GM18519 (cell line): ENCODE results near the gene SIGLEC12.

Experiments
- ATAC-seq: cut with Tn5 transposase; IDR thresholded peaks from one replicate; pipeline ENCODE4 v1.9.1; 2021; ENCODE audit warnings: mild to moderate bottlenecking, moderate library complexity; ENCODE audit not compliant: unreplicated experiment, low FRiP score

SIGLEC12 gene

GRCh38 chr19:51501594-51502263, at the start of gene SIGLEC12:
SIGLEC12 (minus strand) TSS chr19:51501800; CDS start chr19:51501733, 67 bp downstream.
- no peak for ATAC-seq

GRCh38 chr19:51550848-51551672, 49.5 kb upstream of the SIGLEC12 start:
- no peak for ATAC-seq

DNA sequence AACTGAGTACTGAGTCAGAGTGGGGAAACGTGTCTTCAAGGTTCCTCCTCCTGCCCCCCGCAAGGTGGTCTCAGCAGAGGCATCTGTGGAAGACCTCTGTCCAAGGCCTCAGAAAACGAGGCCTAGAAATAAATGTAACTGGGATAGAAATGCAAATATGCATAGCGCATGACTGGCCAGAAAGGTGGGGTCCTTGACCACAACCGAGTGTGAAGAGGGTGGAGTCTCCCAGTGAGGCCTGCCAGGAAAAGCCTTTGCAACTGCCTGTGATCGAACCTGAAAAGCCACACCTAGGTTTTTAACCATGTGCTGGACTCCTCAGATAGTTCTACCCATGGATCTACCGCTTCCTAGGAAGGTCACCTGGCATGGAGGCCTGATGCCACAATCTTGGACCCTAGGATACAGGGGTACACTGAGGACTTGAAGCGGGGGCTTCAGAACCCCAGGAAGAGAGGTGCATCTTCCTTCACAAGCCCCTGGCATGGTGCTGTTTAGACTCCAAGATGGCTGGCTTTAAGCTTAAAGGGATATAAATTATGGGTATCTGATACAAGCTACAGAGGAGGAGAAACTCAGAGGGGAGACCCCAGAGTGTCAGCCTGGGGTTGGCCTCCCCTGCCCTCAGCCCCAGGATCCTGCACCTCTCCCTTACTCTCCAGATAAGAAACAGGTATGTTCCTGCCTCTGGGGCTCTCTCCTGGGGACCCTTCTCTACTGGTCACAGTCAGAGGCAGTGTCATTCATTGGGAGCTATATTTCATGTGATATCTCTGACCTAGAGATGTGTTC, 48.1 kb upstream of the SIGLEC12 start:
- no peak for ATAC-seq

DNA sequence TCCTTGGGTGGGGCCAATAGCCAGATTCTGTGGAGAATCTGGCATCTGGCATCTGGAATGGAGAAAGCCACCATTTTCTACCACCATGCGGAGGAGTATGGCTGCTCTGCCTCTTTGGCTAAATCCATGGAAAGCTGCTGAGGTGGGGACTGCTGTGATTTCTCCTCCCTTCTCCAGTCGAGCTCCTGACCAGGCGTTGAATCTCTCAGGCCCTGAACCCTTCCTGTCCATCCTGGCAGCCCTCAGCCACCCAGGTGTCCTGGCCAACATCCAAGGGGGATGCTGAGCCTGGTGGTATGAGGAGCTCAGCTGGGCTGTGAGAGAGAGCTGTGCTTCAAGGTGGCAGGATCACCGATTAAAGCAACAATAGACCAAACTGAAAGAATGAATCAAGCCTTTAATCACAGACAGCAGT, 47.3 kb upstream of the SIGLEC12 start:
- ATAC-seq: no peak

DNA sequence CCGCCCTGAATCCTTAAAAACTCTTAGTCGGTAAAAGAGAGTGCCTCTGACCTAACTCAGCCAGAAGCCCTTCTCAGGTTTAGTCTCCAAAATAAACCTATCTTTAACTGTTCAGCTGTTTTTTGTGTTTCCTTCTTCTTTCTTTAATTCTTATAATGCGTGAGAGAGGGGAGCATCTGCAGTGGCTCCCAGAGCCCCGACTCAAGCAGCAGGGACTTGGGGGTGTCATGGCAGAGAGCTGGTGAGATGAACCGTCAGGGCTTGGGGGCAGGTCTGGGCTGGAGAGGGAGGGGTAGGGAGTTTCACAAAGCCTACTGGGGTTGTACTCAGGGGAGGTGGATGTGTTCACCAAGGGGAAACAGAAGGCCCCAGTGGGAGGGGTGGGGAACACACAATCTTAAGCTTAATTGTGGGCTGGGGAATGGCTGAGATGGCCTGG, 46.6 kb upstream of the SIGLEC12 start:
- no peak for ATAC-seq

DNA sequence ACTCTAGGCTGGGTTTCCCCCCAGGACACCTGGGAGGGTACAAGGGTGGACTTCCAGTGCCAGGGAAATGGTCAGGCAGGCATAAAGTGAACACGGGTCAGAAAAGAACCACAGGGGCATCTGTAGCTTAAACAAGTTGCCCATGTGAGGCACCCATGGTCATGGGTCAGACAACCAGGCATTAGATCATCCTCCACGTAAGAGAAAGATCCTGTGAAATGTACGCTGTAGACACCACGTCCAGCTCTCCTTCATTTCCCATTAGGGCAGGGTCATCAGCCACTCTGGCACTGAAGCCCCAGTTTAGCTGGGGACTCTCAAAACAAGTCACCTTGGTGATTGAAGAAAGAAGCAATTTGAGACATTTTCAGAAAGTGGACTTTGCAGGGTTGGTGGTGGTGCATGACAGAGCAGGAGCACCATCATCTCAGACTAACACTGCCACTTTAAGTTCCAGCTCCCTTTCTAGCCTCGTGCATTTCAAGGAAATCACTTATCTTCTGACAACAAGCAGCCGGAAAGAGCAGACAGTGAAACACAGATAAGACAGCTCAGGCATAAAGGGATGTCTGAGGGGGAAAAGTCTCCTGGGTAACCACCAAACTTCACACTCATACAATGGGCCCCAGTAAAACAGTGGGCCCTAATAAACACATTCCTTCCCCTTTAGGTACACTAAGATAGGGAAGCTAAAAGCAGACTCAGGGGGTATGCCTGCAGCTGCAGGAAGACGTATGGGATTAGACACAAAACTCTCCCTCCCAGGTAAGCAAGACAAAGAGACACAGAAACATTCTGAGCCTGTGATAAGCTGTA, 46.0 kb upstream of the SIGLEC12 start:
- ATAC-seq: no peak

DNA sequence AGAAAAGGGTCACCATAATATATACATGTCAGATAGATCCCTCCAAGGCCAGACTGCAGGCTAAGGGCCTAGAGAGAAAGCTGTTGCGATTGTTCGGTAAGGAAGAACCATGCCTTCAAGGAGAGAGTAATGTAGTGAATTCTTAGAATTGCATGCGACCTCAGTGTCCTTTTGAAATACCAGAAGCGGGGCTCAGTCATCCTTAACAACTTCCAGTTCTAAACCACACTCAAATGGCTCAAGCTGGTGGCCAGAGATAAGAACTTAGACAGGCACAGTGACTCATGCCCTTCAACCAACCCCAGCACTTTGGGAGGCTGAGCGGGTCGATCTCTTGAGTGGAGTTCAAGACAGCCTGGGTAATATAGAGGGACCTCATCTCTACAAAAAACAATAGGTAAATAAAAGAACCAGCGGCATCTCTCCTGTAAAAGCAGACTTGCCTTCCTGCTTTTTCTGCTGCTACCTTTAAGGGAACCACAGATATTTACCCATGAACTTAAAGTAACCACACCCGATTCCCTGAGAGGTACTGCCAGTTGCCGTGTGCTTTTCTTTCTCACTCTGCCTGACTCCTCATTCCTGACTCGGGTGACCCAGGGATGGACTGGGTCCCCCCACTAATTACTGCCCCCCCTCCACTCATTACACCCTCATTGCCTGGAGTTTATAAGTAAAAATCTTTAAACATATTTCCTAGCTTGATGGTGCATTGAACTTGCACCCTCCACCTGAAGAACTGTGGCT, 45.2 kb upstream of the SIGLEC12 start:
- no peak for ATAC-seq

- ATAC-seq: no peak
Measured at GRCh38 chr19:51546107-51546649, 44.6 kb upstream of the SIGLEC12 start.

GRCh38 chr19:51544038-51544437, 42.4 kb upstream of the SIGLEC12 start:
- ATAC-seq: no peak

DNA sequence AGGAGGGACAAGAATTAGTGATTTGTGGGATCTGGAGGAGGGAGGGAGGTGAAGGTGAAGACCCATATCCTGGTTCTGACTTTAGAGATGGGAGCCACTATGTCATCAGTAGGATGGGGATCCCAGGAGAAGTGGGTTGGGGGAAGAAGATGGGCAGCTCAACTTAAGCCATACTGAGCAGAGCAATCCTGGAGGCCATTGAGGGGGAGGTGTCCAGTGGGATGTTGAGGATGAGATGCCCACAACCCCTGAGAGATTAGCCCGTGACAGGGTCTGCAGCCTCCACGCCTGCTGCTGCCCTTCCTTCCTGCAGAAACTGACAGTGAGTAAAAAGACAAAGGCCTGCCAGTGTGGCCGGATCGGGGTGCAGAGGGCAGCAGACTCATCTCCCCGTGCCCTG, 41.1 kb upstream of the SIGLEC12 start:
- ATAC-seq: no peak

DNA sequence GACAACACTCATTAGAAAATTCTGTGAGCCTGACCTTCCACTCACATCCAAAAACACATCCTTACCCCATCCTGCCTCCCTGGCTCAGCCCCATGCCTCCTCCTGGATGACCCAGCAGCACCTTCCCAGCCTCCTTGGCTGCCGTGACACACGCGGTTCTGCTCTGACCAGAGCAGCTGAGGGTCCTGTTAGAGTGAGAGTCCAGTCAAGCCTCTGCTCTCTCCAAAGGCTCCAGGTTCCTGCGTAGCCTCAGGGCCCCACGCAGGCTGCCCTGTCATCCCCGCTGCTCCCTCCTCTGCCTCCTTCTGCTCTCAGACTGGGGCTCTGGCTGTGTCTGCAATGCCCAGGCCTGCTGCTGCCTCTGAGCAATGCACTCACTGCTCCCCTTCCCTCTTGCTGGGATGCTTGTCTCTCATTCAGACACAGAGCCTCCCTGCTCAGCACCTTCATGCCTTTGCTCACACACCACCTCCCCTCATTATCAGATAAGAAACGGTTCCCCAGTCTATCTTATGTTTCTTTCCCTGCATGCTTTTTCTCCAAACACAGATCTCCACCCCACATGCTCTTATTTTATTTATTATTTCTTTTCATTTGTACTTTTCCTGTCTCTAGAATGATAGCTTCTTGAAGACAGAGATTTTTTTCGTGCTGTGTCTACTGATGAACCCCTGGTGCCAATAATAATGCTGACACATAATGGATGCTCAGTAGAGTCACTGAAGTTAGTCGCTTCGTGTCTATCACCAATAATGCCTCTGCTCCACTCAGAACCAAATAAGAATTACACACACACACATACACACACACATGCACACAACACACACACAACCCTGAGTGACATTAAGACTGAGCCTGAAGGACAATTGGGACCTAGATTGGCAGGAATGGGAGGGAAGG, 40.1 kb upstream of the SIGLEC12 start:
- no peak for ATAC-seq

DNA sequence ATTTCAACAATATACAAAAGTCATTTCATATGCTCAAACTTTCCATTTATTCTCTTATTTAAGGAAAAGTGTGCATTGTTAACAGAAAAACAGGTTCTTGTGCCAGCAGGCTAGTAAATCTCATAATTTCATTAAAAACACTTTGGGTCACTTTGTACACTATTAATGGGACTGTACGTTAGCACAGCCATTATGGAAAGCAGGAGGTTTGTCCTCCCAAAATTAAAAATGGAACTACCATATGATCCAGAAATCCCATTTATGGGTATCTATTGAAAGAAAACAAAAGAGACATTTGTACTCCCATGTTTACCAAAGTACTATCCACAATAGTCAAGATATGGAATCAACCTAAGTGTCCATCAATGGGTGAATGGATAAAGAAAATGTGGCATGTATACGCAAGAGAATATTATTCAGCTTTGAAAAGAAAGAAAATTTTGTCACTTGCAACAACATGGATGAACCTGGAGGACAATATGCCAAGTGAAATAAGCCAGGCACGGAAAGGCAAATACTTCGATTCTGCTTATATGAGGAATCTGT, 38.3 kb upstream of the SIGLEC12 start:
- no peak for ATAC-seq

GRCh38 chr19:51535535-51535934, 33.9 kb upstream of the SIGLEC12 start:
- ATAC-seq: no peak

- no peak for ATAC-seq
Measured at GRCh38 chr19:51531349-51532315, 30.0 kb upstream of the SIGLEC12 start, which contains the start of gene SIGLEC6. SIGLEC6 (minus strand) TSS chr19:51531670; CDS start chr19:51531648, 22 bp downstream.

DNA sequence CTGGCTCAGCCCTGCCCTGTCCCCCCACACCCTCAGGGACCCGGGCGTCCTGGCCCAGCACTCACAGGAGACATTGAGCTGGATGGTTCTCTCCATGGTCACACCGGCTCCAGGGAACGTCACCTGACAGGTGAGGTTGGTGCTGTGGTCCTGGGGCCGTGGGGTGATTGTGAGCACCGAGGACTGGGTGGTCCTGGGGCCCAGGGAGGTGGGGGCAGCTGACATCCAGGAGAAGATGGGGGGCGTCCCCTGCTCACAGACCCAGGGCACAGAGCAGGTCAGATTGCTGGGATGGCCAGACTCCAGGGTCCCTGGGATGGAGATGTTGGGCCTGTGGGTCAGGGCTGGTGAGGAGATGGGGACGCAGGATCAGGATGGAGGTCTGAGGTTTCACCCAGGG, 29.0 kb upstream of the SIGLEC12 start:
- no peak for ATAC-seq

- ATAC-seq: no peak
Measured at GRCh38 chr19:51529301-51529700, 27.7 kb upstream of the SIGLEC12 start.

GRCh38 chr19:51525651-51526050, 24.1 kb upstream of the SIGLEC12 start:
- no peak for ATAC-seq
